Mesodermal cell (in vitro differentiated cells): ENCODE data around the gene SEC14L3.

Experiments used
- H3K27ac ChIP-seq: 2 replicates; pipeline ENCODE4 v1.7.0; 2013; ENCODE audit warnings: mild to moderate bottlenecking, low read depth, low read length, moderate library complexity; ENCODE audit not compliant: severe bottlenecking
- H3K36me3 ChIP-seq: 2 replicates; pipeline ENCODE4 v1.7.1; 2013; ENCODE audit warnings: mild to moderate bottlenecking, low read length, moderate library complexity; ENCODE audit not compliant: control insufficient read depth, insufficient read depth
- H3K4me1 ChIP-seq: one replicate; pipeline ENCODE4 v1.7.1; 2013; ENCODE audit warnings: mild to moderate bottlenecking, low read length; ENCODE audit not compliant: insufficient read depth, control insufficient read depth, poor library complexity, severe bottlenecking
- H3K4me3 ChIP-seq: 2 replicates; pipeline ENCODE4 v1.7.0; 2013; ENCODE audit warnings: low read length, control low read depth, mild to moderate bottlenecking; ENCODE audit not compliant: insufficient read depth, poor library complexity, severe bottlenecking; ENCODE audit errors: extremely low read depth
- H3K9me3 ChIP-seq: 2 replicates; pipeline ENCODE4 v1.7.1; 2013; ENCODE audit warnings: mild to moderate bottlenecking, low read length, moderate library complexity; ENCODE audit not compliant: control insufficient read depth
- WGBS, 2 experiments: methylation state at CpG; one replicate each; pipeline ENCODE4 v1.1.5; 2013; ENCODE audit warnings: missing lambda C conversion rate in 2 of 2; ENCODE audit not compliant: insufficient coverage in 2 of 2; 5-methylcytosine and 5-hydroxymethylcytosine counted together

The SEC14L3 gene

DNA sequence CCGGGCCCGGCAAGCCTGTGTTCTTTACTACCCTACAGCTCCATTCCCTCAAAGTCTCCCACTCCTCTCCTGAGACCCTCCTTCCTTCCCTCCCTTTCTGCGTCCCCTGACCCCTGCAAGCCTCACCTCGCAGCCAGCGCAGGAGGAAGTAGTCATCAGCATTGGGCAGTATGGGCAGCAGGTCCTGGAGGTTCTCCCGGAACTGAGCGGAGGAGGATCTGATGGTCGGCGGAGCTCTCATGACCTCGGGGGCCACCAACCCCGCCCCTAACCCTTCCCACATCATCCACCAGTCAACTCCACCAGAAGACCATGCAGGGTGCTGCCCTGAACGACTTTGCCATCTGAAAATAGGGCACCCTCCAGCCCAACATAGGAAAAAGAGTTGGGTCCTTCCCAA is 31.7 kb upstream of the SEC14L3 start:
- no peaks in the 10 kb centered on the region for H3K4me1 ChIP-seq
- no peaks in the 10 kb centered on the region for H3K9me3 ChIP-seq
- H3K36me3 ChIP-seq: no peaks in the 10 kb centered on the region
- H3K27ac ChIP-seq: no peak overlapping the region
- WGBS, 2 experiments: 81 to 94% methylated on average over 6 to 9 of the region's 12 CpGs
- no peak overlapping the region for H3K4me3 ChIP-seq

DNA sequence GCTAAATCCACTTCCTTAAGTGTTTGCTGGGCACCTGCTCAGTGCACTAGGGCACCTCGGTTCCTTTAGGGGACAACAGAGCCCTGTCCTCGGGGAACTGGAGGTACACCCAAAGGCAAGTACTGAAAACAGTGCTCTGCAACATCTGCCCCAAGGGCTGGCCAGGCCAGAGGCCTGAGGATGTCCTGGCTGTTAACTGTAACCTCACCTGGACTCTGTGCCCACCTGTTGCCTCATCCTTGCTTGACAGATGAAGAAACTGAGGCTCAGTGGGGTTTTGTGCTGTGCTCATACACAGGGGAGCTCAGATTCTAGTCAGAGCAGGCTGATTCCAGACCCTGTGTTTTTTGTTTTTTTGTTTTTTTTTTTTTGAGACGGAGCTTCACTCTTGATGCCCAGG is 31.1 kb upstream of the SEC14L3 start:
- H3K27ac ChIP-seq: no peak overlapping the region
- no peaks in the 10 kb centered on the region for H3K4me1 ChIP-seq
- 90 to 94% methylated on average over 2 to 3 of the region's 3 CpGs for WGBS, 2 experiments
- no peak overlapping the region for H3K4me3 ChIP-seq
- no peaks in the 10 kb centered on the region for H3K36me3 ChIP-seq
- no peaks in the 10 kb centered on the region for H3K9me3 ChIP-seq

DNA sequence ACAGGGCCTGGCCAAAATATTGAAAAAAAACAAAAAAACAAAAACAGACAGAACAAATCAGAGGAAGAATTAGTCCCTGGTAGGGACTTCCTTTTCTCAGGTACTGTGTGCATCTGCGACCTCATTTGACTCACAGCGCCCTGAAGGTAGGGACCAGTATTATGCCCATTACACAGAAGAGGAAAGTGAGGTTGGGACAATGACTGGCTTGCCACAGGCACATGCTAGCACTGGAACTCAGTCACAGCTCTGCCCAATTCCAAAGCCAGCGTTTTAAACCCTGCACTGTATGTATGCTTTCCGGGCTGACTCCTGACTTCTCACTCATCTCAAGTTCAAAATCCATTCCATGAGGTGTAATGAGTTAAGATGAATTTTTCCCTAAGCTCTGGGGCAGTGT is 30.3 kb upstream of the SEC14L3 start:
- no peaks in the 10 kb centered on the region for H3K9me3 ChIP-seq
- H3K36me3 ChIP-seq: no peaks in the 10 kb centered on the region
- 100% methylated on average over 1 of the region's 4 CpGs for WGBS, 2 experiments
- H3K4me3 ChIP-seq: no peak overlapping the region
- H3K4me1 ChIP-seq: no peaks in the 10 kb centered on the region
- no peak overlapping the region for H3K27ac ChIP-seq

DNA sequence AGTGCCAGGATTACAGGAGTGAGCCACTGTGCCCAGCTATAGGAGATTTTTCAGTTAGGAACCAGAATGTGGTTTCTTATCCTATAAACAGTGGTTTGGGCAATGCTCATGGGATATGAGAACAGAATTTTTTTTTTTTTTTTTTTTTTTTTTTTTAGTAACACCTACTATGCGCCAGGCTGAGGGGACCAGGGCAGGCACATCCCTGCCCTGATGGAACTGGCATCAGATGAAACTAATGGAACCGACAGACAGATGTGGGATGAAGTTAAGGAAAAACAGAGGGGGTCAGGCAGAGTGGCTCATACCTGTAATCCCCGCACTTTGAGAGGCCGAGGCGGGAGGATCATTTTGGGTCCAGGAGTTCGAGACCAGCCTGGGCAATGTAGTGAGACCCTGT is 28.8 kb upstream of the SEC14L3 start:
- 87 to 100% methylated on average over 1 to 3 of the region's 6 CpGs for WGBS, 2 experiments

DNA sequence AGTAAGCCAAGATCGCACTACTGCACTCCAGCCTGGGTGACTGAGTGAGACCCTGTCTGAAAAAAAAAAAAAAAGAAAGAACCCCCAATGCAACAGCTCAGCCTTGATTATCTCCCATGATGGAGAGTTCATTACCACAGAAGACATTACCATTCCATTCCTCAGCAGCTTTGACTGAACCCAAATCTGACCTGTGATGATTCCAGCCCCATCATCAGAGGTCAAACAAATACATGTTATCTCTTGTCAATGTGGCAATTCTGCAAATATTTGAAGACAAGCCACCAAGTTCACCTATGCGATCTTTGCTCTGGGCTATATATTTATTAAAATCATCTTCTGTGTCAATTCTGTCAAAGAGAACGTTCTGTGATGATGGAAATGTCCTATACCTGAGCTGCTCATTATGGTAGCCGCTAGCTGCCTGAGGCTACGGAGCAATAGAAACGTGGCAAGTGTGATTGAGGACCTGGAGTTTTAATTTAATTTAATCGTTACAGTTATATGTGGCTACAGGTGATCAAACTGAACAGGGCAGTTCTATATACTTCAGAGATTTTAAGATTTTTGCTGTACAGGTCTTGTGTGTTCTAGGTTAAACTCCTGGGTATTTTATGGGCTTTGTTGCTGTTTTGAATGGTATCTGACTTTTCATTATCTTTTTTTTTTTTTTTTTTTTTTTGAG is 25.8 kb upstream of the SEC14L3 start:
- 82 to 91% methylated on average over 4 to 5 of the region's 7 CpGs for WGBS, 2 experiments
- Histone ChIP-seq H3K27ac (no peak overlapping the region), H3K4me1 (no peaks in the 10 kb centered on the region), H3K4me3 (no peak overlapping the region), H3K36me3 (no peaks in the 10 kb centered on the region), H3K9me3 (no peaks in the 10 kb centered on the region)

More for the DNA sequence above, 28.8 kb upstream of the SEC14L3 start:
- Histone ChIP-seq H3K27ac (no peak overlapping the region), H3K4me1 (no peaks in the 10 kb centered on the region), H3K36me3 (no peaks in the 10 kb centered on the region), H3K9me3 (no peaks in the 10 kb centered on the region), H3K4me3 (no peak overlapping the region)

DNA sequence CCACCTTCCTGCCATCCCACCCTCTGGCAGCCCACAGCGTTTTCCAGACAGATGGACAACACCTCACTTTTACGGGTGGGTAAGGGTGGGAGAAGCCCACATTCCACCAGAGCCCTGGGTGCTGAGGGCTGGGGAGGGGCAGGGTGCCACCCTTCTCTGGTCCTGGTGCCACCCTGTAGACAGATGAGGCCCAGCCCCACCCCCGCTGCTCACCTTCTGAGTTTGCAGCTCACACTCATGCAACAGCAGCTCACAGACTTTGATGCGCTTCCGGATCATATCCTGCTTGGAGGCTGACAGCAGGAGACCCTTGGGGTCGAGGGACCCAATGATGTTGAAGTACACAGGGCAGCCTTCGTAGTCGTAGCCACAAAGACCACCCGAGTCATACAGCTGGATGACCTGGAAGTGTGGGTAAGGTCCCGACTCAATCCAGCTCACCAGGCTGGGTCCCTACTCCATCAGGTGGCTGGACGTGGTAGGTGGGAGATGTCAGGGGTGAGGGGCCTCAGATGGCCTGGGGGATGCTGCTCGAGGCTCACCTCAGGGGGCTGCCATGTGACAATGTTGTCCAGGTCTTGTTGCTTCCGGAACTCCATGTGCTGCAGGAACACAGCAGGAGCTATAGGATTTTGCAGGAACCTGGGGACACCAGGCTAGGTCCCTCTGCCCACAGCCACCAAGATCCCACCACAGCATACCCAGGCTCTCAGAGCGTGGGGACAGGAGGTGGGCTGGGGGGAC is 23.4 kb upstream of the SEC14L3 start:
- H3K4me1 ChIP-seq: no peaks in the 10 kb centered on the region
- no peak overlapping the region for H3K4me3 ChIP-seq
- 75 to 80% methylated on average over 10 of the region's 14 CpGs for WGBS, 2 experiments
- no peaks in the 10 kb centered on the region for H3K9me3 ChIP-seq
- no peaks in the 10 kb centered on the region for H3K36me3 ChIP-seq
- H3K27ac ChIP-seq: no peak overlapping the region

DNA sequence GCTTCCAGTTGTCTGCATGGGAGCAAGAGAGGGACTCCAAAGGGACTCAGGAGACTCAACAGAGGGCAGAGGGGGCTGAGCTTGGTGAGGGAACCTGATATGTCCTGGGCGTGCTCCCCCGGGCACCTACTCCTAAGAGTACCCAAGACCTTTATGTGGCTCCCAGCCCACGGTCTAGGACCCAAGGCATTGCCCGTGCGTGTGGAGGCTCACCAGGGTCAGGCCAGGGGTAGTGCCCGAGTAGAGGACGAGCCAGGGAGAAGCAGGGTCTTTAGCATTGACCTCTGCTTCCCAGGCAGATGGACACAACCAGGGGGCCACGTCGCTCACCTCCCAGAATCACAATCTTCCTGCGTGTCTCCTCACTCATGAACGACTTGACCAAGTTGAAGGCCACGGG is 20.3 kb upstream of the SEC14L3 start:
- no peak overlapping the region for H3K27ac ChIP-seq
- no peaks in the 10 kb centered on the region for H3K9me3 ChIP-seq
- 88 to 89% methylated on average over 11 to 12 of the region's 12 CpGs for WGBS, 2 experiments
- H3K4me3 ChIP-seq: no peak overlapping the region
- no peaks in the 10 kb centered on the region for H3K36me3 ChIP-seq
- no peaks in the 10 kb centered on the region for H3K4me1 ChIP-seq

DNA sequence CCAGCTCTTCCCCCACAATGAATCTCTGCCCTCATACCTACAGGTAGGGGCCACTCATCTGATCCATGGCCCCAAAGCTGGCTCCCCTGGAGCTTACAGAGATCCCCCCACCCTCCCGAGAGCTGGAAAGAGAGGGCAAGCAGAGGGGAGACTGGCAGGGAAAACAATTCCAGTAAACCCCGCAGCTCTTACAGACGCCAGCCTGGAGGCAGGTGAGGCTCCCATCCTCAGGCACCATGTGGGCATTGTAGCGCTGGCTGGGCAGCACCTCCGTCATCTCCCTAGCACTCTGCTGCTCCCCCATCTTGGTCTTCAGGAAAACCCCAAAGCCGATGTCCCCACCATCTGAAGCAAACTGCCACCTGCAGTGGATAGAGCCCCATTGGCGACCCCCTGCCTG is 19.6 kb upstream of the SEC14L3 start:
- Histone ChIP-seq H3K27ac (no peak overlapping the region), H3K4me1 (no peaks in the 10 kb centered on the region), H3K9me3 (no peaks in the 10 kb centered on the region), H3K4me3 (no peak overlapping the region), H3K36me3 (no peaks in the 10 kb centered on the region)
- 76 to 88% methylated on average over 3 to 5 of the region's 7 CpGs for WGBS, 2 experiments

DNA sequence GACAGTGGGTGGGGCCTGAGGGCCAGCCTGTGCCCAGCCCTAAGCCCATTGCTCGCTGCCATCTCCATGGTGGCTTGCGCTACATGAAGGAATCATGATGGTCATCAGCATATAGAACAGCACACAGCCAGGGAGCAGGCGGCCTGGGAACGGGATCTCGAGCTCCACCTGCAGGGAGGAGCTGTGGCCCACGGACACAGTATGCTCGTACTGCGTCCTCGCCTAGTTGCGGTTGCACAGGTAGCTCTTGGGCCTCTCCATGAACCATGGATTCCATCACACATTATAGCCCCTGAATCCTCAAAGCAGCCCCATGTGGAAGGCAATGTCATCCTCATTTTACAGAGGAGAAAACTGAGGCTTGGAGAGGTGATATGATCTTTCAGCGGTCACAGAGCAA is 18.6 kb upstream of the SEC14L3 start:
- H3K4me1 ChIP-seq: no peaks in the 10 kb centered on the region
- 69 to 71% methylated on average over 8 to 11 of the region's 11 CpGs for WGBS, 2 experiments
- H3K9me3 ChIP-seq: no peaks in the 10 kb centered on the region
- H3K4me3 ChIP-seq: no peak overlapping the region
- no peaks in the 10 kb centered on the region for H3K36me3 ChIP-seq
- H3K27ac ChIP-seq: no peak overlapping the region

DNA sequence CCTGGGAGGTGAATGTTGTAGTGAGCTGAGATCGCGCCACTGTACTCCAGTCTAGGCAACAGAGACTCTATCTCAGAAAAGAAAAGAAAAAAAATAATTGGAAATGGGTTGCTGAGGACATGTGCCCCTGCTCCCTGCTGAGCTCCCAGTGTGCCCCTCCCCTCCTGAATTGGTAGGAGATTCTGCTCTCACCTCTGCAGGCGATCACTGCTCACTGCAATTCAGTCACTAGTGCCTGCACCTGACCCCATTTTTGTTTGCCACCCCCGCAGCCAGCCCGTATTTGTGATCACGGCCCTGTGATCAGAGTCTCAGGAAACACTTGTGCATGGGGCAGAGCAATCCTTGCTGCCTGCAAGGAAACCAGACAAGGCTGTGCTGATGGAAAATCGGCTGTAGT is 16.3 kb upstream of the SEC14L3 start:
- no peak overlapping the region for H3K4me3 ChIP-seq
- no peaks in the 10 kb centered on the region for H3K4me1 ChIP-seq
- no peaks in the 10 kb centered on the region for H3K36me3 ChIP-seq
- H3K9me3 ChIP-seq: no peaks in the 10 kb centered on the region
- H3K27ac ChIP-seq: no peak overlapping the region
- 72 to 77% methylated on average over 5 to 7 of the region's 7 CpGs for WGBS, 2 experiments

DNA sequence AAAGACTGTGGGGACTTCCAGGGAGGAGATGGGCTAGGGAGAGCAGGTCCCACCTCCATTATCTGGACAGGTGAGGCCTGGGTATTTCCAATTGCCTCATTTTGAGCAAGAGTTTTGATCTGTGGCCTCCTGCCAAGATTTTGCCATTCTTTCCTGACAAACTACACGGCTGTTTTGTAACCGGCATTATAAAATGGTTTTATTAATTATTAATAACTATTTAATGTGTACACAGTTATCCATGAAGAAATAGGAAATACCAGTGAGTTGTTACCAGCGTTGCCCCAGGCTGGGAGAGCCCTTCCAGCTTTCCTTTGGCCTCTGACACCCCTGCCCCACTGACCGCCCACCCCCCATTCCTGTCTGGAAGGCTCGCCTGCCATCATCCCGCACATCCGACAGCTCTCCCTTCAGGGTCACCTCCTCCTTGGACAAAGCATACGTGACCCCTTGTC is 14.9 kb upstream of the SEC14L3 start:
- Histone ChIP-seq H3K36me3 (no peaks in the 10 kb centered on the region), H3K4me1 (no peaks in the 10 kb centered on the region), H3K4me3 (no peak overlapping the region), H3K27ac (no peak overlapping the region), H3K9me3 (no peaks in the 10 kb centered on the region)
- 77 to 98% methylated on average over 6 of the region's 8 CpGs for WGBS, 2 experiments
